GM13977 (cell line): ENCODE data around the gene APLP1.
A peak's percentile ranks its signal among the peaks of the same experiment; 100 is the strongest.

ENCODE experiments used
- DNase-seq: peaks from one replicate; pipeline ENCODE4 v3.0.0; 2012; ENCODE audit warnings: low spot score
- CTCF ChIP-seq: IDR thresholded peaks from 2 replicates; pipeline ENCODE4 v1.5.1; 2012; ENCODE audit warnings: mild to moderate bottlenecking, control low read depth; ENCODE audit not compliant: insufficient read depth; ENCODE audit errors: extremely low read depth, missing control alignments
- in situ Hi-C: fragments of 300-500 bp; cut with MboI; formaldehyde crosslinking; loops from one replicate; pipeline ENCODE4 v1.12.0; 2022; ENCODE audit warnings: low sequenced_read_pairs, low pct_unique_long_range_greater_than_20kb, mixed read lengths, inconsistent platforms; ENCODE audit not compliant: unreplicated experiment

Gene APLP1

GRCh38 chr19:35871611-35872010 is 3.2 kb downstream of the APLP1 start:
- in situ Hi-C loops, result no loop called here
- DNase-seq, result no peak

GRCh38 chr19:35872180-35872579 is 3.8 kb downstream of the APLP1 start:
- in situ Hi-C loops, result no loop called here
- DNase-seq, result no peak
- no peak for TF ChIP-seq CTCF

More at GRCh38 chr19:35871611-35872010, 3.2 kb downstream of the APLP1 start:
- no peak for TF ChIP-seq CTCF

- no peak for DNase-seq
- in situ Hi-C loops, result no loop called here
- no peak for TF ChIP-seq CTCF
These were observed 6.1 kb downstream of the APLP1 start for GRCh38 chr19:35874392-35874930.

GRCh38 chr19:35879068-35879467 is 10.7 kb downstream of the APLP1 start:
- in situ Hi-C loops, result no loop called here
- no peak for TF ChIP-seq CTCF
- no peak for DNase-seq

GRCh38 chr19:35879770-35880317 is 11.5 kb downstream of the APLP1 start:
- TF ChIP-seq CTCF, result no peak
- in situ Hi-C loops, result no loop called here
- DNase-seq, result peak; percentile 83

GRCh38 chr19:35882114-35882832 is 13.9 kb downstream of the APLP1 start:
- TF ChIP-seq CTCF, result peak; percentile 64
- peak; percentile 80 for DNase-seq
- in situ Hi-C loops, result no loop called here
